Stromal cell of bone marrow (primary cell): ENCODE data around the gene PTPRK.
A peak's percentile ranks its signal among the peaks of the same experiment; 100 is the strongest.

ENCODE experiments used
- DNase-seq: peaks from one replicate; pipeline ENCODE4 v3.0.0-alpha.2; 2012; ENCODE audit warnings: low read depth

Gene PTPRK

DNA sequence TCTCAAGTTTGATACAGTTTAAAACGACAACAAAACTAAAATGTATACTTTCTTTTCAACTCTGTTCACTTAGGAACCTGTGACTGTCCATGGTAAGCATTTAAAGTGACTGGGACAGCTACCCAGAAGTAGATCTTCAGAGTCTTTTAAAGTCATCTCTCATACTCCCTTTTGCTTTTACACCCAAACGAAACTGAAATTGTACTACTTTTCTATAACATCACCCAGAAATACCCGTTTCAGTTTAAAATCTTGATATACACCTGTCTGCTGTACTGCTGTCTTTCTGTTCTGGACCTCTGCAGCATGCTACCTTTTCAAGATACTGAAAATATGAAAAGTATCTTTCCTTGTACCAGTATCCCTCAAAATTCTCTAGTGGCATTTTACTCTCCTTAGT is 449.2 kb downstream of the PTPRK start:
- no peak for DNase-seq

DNA sequence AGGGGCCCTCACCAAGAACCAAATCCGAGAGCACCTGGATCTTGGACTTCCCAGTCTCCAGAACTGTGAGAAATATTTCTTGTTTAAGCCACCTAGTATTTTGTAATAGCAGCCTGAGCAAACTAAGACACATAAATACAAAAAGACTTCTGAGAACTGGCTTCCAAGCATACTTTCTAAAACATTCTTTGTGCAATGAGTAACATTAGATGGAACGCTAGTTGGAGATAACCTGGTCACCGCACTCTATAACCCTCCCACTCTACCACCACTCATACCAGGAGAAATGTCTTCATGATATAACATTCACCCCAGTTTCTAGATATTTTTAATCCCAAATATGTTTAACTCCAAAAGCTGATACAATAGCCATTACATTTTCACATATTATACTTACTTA is 450.0 kb downstream of the PTPRK start:
- DNase-seq = no peak

DNA sequence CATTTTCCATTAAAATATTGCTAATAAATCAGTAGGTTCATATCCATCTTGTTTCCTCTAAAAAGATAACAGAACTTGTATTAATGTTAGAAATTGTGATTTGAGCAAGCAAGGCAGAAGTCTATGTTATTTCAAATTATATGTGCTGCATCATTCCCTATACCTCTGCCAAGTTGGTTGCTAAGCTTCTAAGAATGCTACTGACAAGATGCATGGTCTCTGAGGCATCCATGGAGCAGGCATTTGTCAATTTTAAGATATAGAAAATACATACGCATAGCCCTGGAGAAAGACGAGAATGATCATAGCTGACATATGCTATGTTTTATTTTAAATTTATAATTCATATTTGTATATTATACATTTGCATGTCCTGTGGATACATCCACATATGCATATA is 451.2 kb downstream of the PTPRK start:
- peak; percentile 58 for DNase-seq

DNA sequence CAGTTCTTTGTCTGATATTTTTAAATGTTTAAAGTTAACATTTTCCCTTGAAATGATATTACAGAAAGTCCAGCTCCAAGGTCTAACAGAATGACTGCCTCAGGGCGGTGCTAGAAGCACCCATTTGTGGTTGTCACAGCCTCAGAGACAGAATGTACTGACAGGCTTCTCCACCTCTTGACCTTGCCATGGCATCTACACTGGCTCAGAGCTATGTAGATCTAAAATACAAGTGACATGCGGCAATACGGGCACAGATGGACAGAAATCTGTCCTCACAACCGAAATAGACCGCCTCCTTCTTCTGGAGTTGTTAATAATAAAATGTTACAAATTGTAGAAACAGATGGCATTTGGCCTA is 452.3 kb downstream of the PTPRK start:
- no peak for DNase-seq

DNA sequence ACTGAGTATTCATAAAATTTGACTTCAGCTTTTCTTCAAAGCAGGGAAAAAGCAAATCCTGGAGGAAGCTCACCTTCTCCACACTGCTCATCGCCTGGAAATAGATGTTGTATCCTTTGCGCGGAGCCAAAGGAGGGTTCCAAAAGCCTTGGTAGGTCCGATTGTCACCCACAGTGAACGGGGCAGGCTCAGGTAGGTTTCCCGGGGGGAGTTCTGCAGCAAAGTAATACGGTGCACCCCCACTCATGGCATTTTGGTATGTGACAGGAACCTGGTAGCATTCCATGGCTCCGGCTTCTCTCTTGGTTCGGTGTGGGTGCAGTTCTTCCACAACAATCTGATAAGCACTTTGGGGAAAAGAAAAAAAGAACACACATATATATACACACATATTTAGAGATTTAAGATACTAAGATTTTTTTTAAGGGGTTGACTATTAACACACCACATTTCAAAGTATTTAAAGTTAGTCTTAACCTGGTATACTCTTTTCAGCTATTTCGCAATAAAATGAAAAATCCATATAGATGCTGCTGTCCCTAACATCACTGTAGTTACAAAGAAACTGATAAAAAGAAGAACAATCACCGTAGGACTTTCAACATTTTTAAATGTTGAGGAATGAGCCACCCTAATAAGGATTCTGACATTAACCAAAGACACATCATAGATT is 452.8 kb downstream of the PTPRK start:
- no peak for DNase-seq

DNA sequence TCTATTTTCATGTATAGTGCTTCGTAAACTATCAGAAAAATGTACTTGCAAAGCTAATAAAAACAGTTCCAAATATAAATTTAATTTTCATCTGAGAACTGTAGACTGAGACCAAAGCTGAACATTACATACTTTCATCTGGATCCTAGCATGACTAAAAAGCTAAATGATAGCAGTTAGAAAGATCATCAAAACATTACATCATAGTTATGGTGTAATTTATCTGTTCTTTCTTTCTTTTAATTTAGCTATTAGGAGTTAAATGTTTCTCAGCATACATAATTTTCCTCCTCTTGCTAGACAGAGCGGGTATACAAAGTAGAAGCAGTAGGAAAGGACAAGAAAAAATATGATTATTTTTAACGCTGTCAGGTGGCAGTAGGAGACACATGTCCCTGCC is 455.3 kb downstream of the PTPRK start:
- DNase-seq = no peak

DNA sequence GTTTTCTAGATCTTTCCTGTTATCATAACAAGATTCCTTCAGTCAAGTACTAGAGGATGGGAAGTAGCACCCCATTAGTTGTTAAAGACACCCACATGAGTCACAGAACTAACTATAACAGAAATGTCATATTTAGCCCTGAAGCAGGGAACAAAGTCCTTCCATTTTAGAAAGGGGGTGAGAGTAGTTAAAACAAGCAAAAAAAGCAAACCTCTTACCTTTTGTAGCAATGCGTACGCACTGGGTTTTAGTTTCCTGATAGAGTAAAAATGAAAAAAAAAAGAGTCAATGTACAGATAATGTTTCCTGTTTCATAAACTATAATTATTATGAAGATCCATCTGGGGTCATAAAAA is 455.9 kb downstream of the PTPRK start:
- no peak for DNase-seq

DNA sequence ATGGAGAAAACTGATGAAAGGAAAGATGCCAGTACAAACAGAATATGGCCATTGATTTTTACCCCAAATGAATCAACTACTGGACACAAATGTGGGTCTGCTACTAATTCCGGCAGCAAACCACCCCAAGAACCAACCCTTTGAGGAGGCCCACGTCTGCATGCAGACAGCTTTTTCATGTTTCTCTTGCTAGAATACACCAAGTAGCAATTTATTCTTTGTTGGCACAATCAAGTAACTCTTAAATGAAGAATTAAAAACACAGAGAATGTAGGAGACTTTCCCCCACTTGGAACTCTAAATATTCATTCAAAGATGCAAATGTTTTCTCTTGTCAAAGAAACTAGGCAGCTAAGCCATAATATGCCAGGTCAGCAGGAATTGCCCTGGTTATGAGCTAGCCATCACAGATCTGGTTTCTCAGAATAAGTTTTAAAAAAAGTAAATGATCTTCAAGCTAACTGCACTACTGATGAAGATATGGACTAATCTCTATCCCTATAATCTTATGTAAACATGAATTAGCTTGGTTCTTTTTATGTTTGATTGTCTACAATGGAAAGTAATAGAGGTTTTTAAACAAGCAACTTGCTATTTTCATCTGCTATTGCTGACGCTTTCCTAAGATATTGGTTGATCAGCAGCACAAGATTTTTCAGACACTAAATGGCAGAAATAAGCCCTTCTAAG is 456.4 kb downstream of the PTPRK start:
- no peak for DNase-seq

DNA sequence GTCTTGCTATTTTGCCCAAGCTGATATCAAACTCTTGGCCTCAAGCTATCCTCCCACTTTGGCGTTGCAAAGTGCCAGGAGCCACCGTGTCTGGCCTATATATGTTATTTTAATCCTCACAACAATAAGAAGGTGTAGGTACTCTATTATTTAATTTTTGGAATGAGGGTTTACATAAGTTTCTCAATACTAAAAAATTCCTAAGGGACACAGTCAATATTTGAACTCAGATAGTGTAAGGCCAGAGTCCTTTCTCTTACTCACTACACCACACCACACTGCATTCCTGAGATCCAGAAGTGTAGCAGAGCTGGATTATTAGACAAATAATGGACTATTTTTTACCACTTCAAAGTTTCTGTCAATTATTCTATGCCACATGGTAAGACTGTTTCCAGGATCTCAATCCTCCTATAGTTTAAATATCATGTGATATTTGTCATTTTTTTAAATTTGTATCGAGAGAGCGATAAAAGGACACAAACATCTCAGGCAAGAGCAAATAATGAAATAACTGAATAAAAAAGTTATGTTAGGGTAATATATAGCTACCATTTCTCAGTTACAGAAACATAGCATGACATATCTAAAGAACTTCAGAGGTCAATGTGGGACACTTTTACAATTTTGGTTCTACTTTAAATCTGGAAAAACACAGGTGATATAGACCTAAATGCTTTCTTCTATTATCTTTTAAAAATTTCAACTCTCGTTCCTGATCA is 457.4 kb downstream of the PTPRK start:
- no peak for DNase-seq

DNA sequence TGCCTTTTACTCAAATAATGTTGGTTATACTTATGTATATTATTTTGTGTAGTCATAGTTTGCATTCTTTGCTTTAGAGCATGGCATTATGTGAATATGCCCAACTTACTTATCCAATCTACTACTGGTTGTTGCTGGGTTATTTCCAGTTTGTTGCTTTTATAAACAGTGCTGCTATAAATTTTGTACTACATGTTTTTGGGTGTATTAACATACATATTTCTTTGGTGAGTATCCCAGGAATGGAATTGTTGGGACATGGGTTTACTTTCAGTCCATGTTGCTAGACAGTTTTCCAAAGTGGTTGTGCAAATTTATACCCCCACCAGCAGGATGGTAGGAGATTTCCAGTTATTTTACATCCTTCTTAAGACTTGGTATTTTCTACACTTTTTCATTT is 462.5 kb downstream of the PTPRK start:
- DNase-seq = peak; percentile 33

DNA sequence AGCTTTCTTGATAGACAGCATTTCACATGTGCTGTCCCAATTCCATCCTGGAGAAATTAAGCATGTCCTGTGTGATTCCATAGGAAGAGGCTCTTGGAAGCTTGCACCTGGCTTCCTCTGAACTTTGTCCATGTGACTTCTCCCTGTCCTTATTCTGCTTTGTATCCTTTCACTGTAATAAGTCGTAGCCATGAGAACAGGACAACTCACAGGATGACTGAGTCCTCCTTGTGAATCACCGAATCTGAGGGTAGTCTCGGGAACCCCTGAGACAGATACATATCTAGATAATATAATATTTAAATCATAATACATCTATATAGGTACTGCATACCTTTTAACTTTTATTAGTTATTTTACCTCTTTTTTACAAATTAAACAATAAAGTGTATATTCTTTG is 462.9 kb downstream of the PTPRK start:
- no peak for DNase-seq

DNA sequence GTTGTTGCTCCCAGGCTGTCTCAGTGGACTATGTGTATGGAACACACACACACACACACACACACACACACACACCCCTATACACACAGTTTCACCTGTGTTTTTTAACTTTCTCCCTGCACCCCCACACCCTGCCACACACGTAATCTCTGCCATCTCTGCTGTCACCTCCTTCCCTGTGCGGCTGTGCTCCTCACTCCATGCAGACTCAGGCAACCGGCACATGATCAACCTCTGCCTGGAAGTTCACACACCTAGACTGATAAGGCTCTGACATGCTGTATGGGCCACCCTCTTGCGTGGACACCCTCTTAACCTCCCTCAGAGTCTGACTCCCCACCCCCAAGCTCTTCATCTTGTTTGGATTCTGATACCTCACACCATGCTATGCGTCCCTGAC is 467.3 kb downstream of the PTPRK start:
- no peak for DNase-seq

DNA sequence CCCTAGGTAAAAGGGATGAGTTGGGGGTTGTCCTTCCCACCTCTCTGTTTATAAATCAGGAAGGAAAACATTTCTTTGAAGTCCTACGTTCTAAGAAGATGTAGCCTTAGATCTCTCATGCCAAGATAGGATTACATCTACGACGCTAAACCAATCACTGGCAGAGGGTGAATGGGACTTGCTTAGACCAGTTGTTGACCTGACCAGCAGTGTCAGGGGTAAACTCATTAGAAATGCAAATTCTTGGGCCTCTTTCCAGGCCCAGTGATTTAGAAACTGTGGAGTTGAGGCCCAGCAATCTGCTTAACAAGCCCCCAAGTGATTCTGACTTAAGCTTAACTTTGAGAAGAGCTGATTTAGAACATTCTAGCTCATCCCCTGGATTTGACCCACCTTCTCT is 472.4 kb downstream of the PTPRK start:
- DNase-seq = no peak

DNA sequence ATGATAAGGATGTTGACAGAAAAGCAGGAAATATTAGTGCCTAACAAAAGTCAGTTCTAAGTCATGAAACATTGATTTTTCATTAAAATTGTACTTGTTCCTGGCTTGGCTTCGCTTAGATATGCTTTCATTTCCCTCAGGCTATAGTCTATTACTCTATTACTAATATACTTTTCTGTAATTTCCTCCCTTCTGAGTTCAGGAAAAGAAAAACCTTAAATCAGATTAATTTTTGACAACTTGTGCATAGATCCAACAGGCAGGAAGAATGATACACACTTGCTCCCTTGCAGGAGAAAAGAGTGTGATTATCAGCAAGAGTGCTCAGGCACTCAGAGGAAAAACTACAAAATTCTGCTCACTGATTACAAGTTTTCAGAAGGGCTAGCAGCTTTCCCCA is 474.4 kb downstream of the PTPRK start:
- no peak for DNase-seq

DNA sequence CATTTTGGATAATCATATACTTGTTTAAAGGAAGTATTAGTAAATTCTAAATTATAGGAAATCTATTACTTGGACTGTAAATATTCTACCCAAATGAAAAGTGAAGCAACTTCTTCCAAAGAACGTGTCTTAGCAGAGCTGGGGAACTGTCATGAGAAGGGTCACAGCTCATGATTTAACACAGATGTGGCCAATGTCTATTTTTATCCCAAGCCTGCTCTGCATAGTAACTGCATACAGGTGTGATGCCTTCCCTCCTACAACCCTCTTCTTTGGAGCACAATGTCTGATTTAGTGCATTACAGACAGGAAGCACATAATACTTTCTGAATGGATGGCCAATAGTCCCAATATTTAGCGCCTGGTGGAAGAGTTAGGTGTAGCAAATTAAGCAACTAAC is 480.9 kb downstream of the PTPRK start:
- no peak for DNase-seq

DNA sequence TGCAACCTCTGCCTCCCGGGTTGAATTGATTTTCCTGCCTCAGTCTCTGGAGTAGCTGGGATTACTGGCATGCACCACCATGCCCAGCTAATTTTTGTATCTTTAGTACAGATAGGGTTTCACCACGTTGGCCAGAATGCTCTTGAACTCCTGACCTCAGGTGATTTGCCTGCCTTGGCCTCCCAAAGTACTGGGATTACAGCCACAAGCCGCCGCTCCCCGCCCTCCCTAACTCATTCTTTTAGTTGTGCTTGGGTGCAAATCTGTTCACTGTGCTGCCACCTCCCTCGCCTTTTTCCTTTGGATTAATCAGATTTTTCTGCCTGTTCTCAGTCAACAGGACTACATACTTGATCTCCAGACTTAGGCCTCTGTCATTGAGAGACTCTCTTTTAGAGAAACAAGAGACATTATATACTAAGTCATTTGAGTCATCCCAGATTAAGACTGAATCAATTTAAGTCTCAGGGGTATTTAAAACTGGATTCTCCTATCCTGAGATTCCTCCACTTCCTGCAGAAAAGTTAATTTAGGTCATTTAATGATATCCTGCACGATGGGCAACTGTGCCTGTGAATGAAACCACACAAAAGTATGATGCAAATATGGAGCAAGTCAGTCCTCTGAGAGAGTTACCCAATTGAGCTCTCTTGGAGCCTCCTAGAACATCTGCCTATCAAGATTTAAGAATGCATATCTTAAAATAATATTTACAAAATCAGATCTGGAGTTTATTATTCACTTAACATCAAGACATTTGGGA is 483.4 kb downstream of the PTPRK start:
- DNase-seq = peak; percentile 21

DNA sequence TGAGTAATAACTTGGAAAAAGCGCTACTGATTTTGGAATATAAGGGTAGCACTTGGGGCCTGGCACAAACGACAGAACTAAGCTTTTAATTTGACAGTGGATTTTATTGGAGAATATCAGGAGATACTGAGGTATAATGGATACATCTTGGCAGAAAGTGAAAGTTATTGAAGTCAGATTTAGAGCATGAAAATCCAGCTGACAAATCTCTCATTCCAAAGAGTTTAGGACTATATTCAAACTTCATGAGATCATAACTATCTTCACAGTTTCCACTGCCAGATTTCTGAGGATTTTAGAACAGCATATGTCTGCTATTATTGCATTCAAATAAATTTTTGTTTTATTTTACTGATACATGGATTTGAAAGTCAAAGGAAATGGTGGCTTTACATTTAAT is 487.2 kb downstream of the PTPRK start:
- DNase-seq = no peak

DNA sequence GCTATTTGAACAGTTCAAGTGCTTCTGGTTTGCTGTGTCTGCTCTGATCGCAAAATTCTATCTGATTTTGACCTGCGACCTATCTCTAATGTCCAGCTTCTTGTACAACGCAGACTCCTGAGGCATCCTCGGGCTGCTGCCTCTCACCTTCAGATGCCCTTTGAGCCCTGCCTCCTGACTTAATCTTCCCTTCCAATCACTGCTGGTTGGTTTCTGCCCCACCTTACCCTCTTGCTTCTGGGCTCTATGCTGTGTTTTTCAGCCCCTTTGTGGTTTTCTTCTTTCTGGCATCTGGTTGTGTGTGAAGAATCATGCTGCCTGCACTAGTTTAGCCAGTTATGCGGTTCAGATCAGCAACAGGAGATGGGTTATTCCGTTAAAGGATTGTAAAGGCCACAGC is 488.4 kb downstream of the PTPRK start:
- no peak for DNase-seq

DNA sequence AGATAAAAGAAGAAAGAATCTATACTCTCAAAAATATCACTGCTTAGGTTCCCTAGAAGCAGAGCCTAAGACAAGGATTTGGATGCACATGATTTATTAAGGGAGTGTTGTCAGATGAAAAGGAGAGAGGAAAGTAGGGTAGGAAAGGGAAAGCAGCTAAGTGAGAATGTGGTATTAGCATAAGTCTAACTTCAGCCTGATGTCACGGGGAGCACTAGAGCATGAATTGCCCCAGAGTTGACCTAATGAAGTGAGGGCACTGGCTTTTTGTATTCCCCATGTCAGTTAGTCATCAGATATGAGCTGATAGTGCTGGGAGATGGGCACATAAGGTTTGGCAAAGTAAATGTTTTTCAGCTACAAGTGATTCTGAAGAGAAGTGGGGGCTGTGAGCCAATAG is 490.6 kb downstream of the PTPRK start:
- no peak for DNase-seq

DNA sequence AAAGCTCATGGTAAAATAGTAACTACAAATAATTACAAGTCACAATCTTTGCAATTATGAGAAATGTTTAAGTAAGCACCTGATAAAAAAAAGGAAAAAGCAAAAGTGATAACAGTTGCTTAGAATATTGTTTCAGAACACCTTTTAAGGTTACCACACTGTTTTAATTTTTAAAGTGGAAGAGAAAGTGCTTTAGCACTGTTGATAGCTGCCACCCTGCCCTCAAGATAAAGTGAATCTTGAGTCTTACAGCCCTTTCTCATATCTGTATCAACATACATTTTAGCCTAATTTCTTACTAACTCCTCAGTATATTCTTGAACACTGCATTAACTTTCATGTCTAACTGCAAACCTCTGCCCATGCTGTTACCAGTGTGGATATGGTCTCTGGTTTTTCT is 492.2 kb downstream of the PTPRK start:
- DNase-seq = no peak

DNA sequence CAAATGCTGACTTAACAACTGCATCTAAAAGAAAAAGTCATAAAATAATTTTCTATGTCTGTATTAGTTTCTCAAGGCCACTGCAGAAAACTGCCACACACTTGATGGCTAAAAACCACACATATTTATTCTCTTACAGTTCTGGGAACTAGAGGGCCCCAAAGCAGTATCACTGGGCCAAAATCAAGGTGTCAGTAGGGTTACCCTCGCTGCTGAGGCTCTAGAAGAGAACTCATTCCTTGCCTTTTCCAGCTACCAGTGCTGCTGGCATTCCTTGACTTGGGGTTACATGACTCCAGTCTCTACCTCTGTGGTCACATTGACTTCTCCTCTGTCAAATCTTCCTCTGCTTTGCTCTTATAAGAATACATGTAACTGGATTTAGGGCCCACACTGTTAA is 494.9 kb downstream of the PTPRK start:
- DNase-seq = no peak

DNA sequence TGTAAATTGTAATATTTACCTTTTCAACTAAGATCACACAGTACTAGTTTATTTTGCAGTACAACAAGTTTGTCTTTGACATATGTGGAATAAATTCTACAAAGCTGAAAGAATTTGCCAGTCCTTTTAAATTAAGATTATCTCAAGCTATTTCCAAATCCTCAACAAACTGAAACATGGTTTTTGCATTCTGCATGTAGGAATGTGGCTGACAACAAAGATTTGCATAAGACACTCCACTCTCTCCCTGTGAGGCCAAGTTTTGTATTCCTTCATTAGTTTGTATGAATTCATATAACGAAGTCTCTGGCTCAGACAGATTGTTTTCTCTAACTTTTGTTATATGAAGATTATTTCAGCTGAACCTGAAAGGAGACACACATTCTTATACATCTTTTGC is 495.4 kb downstream of the PTPRK start:
- DNase-seq = no peak

DNA sequence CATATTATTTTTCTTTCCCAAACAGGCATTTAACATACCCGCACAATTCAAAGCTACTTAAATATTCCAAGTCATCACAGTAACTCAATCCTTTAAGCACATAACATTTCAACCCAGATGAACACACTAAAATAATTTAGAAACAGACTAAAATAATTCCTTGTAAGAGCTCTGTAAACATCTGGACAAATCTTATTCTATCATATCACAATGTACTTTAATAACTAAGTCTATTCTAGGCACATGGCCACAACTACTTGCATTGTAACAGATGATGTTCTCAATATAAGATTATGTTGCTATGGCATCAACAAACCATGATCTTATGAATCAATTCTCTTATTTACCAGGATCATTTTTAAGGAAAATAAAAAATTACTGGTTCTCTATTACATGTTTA is 496.4 kb downstream of the PTPRK start:
- no peak for DNase-seq
